Measurements from ENCODE around the gene HOXA2.

The HOXA2 gene

GRCh38 chr7:27144781-27145164, 42.3 kb upstream of the HOXA2 start:
- no peak for TF ChIP-seq CTCF (IDR thresholded peaks at IDR 0.05; ENCODE audit: low read depth, low read length, missing control alignments)
- DNase-seq (ENCODE audit: low read depth) = no peak
- H3K4me3 ChIP-seq (ENCODE audit: low read depth, low read length) = no peak overlapping the region

- no peak overlapping the region for H3K4me3 ChIP-seq (ENCODE audit: low read depth, low read length)
Observed at GRCh38 chr7:27143950-27144780, 41.7 kb upstream of the HOXA2 start.

DNA sequence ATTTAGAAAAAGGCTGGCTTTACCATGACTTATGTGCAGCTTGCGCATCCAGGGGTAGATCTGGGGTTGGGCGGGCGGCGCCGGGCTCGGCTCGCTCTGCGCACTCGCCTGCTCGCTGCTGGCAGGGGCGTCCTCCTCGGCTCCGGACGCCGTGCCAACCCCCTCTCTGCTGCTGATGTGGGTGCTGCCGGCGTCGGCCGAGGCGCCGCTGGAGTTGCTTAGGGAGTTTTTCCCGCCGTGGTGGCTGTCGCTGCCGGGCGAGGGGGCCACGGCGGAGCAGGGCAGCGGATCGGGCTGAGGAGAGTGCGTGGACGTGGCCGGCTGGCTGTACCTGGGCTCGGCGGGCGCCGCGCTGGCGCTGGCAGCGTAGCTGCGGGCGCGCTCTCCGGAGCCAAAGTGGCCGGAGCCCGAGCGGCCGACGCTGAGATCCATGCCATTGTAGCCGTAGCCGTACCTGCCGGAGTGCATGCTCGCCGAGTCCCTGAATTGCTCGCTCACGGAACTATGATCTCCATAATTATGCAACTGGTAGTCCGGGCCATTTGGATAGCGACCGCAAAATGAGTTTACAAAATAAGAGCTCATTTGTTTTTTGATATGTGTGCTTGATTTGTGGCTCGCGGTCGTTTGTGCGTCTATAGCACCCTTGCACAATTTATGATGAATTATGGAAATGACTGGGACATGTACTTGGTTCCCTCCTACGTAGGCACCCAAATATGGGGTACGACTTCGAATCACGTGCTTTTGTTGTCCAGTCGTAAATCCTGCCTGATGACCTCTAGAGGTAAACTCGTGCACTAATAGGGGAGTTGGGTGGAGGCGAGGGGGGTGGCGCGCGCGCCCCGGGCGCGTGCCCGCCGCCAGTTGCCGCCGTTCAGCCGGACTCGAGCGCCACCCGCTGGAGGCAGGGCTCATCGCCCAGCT, 40.8 kb upstream of the HOXA2 start, which contains the start of gene HOXA5:
Gene HOXA5, minus strand, starts transcription at position 659 of the 927 bp plus-strand sequence. Its CDS starts 74 bp downstream, at position 585.
- no peak for DNase-seq (ENCODE audit: low read depth)
- H3K4me3 ChIP-seq (ENCODE audit: low read depth, low read length) = no peak within 1 kb of the TSS
- TF ChIP-seq CTCF (IDR thresholded peaks at IDR 0.05; ENCODE audit: low read depth, low read length, missing control alignments) = no peak

More at GRCh38 chr7:27143950-27144780, 41.7 kb upstream of the HOXA2 start:
- no peak for DNase-seq (ENCODE audit: low read depth)
- TF ChIP-seq CTCF (IDR thresholded peaks at IDR 0.05; ENCODE audit: low read depth, low read length, missing control alignments) = no peak

- H3K4me3 ChIP-seq (ENCODE audit: low read depth, low read length) = no peak overlapping the region
- DNase-seq (ENCODE audit: low read depth) = no peak
- no peak for TF ChIP-seq CTCF (IDR thresholded peaks at IDR 0.05; ENCODE audit: low read depth, low read length, missing control alignments)
Observed at GRCh38 chr7:27142580-27143022, 40.1 kb upstream of the HOXA2 start.

DNA sequence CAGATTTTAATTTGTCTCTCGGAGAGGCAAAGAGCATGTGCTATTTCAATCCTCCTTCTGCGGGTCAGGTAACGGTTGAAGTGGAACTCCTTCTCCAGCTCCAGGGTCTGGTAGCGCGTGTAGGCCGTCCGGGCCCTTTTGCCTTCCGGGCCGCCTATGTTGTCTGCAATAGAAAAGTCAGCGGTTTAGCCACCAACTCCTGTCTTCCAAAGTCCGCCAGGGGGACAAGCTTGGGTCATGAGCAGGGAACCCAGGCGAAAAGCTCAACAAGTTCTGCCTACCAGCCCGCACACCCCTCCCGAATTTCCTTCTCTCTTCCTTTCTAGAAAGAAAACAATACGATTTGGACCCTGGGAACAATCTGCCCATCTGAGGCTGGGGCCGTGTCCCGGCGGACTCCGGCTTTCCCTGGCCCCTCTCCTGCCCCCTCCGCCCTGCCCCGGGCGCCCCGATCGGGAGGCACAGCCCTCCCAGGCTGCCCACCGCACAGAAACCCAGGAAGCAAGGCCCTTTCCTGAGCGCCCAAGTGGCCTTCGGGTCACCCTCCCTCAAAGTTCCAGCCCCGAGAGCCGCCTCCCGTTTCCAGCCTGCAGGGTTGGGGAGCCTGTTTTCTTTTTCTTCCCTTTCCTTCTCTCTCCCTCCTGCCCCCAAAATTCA, 39.6 kb upstream of the HOXA2 start:
- no peak for DNase-seq (ENCODE audit: low read depth)
- no peak overlapping the region for H3K4me3 ChIP-seq (ENCODE audit: low read depth, low read length)
- no peak for TF ChIP-seq CTCF (IDR thresholded peaks at IDR 0.05; ENCODE audit: low read depth, low read length, missing control alignments)

GRCh38 chr7:27141137-27141922, 38.8 kb upstream of the HOXA2 start:
- TF ChIP-seq CTCF (IDR thresholded peaks at IDR 0.05; ENCODE audit: low read depth, low read length, missing control alignments) = no peak
- H3K4me3 ChIP-seq (ENCODE audit: low read depth, low read length) = no peak overlapping the region
- DNase-seq (ENCODE audit: low read depth) = no peak

Data from GM12864 (cell line).